ENCODE results near the gene VEGFA.

VEGFA gene

DNA sequence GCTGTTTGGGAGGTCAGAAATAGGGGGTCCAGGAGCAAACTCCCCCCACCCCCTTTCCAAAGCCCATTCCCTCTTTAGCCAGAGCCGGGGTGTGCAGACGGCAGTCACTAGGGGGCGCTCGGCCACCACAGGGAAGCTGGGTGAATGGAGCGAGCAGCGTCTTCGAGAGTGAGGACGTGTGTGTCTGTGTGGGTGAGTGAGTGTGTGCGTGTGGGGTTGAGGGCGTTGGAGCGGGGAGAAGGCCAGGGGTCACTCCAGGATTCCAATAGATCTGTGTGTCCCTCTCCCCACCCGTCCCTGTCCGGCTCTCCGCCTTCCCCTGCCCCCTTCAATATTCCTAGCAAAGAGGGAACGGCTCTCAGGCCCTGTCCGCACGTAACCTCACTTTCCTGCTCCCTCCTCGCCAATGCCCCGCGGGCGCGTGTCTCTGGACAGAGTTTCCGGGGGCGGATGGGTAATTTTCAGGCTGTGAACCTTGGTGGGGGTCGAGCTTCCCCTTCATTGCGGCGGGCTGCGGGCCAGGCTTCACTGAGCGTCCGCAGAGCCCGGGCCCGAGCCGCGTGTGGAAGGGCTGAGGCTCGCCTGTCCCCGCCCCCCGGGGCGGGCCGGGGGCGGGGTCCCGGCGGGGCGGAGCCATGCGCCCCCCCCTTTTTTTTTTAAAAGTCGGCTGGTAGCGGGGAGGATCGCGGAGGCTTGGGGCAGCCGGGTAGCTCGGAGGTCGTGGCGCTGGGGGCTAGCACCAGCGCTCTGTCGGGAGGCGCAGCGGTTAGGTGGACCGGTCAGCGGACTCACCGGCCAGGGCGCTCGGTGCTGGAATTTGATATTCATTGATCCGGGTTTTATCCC, at the start of gene VEGFA:
VEGFA (plus strand) TSS at position 686 of the 846 bp plus-strand sequence.
- DNase-seq (ENCODE audit: extremely low read depth in 1 of 2, low read depth in 1 of 2), result peak; percentile 63 to 76

DNA sequence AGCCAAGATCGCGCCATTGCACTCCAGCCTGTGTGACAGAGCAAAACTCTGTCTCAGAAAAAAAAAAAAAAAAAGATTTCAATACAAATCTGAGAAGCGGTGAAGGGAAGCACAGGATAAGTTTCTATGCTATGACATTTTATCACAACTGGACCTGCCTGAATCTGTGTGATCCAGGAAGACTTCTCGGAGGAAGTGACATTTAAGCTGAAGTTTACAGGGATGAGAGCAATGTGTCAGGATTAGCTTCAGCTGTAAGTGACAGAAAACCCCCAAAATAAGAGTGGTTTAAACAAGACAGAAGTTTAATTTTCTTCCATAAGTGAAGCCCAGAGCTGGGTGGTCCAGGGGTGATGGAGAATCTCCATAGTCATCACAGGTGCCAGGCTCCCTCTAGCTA, 49.0 kb upstream of the VEGFA start:
- DNase-seq (ENCODE audit: extremely low read depth in 1 of 2, low read depth in 1 of 2), result no peak

DNA sequence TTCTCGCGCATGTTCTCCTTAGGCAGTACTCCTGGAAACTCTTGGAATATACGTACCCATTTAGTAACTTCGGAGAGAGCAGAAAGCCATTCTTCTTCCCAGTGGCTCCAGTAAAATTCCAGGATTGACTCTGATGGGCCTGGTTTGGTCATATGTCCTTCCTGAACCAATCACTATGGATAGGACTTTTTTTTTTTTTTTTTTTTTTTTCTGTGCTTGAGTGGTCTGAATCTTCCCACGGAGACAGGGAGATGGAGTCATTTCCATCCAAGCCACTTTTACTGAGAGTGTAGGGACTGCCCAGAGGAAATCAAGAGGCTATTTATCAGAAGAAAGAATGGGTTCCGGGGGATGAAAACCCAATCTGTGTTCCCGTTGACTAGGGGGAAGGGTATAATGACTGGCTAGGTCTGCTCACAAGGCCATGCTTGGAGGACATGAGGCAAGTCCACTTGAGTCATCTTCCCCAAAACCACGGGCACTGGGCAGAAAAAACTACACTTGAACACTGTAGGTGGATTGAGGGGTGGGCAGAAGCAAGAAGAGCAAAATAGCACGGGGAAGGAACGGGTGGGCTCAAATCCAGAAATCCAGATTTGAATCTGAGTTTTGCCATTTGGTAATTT, 47.0 kb upstream of the VEGFA start:
- no peak for DNase-seq (ENCODE audit: extremely low read depth in 1 of 2, low read depth in 1 of 2)

DNA sequence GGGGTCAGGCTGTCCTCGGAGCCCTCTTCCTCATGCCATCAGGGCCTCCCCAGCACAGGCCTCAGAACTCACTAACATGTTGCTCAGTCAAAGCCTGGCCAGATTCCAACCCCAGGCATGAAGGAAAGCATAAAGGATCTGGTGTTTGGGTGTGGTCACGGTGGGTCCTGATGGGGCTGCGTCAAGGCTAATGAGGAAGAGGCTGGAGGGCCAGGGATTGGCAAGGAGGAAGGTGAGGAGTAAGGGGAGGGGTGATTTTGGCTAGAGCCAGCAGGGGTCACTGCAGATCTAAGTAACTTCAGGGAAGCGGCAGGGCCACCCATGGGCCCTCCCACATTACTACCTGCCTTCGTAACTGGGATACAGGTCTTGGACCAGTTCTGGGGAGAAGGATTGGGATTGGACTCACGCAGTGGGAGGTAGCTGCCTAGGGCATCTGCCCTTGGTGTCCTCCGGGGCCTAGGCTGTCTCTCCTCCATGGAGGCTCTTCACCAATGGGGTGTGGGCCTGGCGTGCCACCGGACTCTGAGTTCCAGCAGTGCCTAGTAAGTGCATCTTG, 46.2 kb upstream of the VEGFA start:
- DNase-seq (ENCODE audit: extremely low read depth in 1 of 2, low read depth in 1 of 2), result peak; percentile 46 to 64

DNA sequence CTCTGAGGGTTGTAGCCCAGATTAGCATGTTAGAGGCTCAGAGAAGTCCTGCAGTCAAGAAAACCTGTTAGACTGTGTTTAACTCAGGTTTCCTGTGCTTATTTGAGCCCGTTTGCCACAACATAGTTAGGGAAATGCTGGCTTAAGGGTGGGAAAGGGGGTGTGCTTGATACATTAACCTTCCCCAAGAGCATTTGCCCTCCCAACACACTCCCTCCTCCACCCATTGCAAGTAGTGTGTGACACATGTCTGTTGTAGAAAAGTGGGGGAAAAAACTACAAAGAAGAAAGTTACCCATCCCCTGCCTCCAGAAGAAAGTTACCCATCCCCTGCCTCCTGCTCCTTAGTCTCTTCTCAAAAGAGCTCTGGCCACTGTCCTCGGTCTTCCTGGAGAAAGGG, 45.7 kb upstream of the VEGFA start:
- DNase-seq (ENCODE audit: extremely low read depth in 1 of 2, low read depth in 1 of 2), result no peak

DNA sequence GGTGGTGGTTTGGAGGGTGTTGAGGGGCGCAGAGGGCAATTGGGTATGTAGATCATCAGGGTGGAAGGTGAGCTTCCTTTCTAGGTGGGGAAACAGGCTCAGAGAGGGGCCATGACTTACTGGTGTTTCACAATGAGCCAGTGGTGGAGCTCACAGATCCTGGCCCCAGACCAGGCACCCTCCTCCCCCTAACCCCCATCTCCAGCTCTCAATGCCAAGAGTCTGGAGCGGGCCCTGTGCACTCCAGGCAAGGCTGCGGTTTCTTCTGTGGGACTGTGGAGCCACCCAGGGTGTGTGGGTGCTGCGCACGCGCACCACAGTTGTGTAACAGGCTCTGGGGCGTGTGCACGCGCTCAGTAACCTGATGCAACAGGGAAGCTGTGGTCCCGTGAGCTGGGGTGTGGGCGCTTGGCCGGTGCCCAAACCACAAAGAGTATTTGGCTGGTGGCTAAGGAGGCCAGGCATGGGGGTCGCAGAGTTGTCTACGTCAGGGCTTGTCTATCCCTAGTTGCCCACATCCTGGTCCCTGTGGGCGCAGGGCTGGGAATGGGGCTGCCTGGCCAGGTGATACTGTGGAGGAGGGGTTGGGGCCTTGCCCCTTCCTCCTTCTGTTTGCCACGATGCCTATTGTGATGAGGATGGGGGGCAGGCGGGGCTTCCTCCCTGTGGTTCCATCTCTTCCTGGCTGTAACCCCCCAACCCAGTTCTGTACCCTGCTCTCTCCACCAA, 44.9 kb upstream of the VEGFA start:
- DNase-seq (ENCODE audit: extremely low read depth in 1 of 2, low read depth in 1 of 2), result peak; percentile 64 to 82

DNA sequence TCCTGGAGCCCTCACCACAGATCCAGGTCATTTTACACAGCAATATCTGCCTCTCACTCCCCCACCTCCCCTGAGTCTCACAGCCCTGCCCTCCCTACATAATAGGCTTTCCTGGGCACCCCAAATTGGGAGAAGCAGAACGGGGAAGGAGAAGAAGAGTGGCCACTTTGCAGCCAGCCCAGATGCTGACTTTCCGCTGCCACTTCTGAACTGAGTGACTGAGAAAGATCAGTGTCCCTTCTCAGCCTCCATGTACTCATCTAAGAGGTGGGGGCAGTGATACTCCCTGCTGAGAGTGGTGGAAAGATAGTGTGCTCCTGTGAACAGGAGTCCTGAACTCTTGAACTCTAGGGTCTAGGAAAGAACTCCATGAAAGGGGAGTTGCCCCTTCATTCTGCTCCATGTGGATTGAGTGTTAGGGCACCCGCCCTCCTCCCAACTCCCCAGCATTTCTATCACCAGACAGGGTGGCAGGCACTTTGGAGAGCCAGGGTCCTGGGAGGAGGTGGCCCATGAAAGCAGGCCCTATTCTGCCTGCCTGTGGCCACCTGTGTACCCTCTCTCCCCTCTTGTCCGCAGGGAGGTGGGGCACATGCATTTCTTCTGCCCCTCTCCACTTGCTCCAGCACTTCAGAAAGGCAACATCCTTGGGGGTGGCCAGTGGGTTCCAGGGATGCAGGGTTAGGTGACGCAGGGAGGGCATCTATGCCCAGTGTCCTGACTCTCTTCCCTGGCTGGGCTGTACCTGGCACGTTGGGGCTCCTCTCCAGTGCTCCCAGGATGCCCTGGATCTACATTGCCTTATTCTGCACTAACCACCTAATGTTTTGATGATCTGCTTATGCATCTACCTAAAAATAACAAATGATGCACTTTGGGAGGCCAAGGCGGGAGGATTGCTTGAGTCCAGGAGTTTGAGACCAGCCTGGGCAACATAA, 44.1 kb upstream of the VEGFA start:
- no peak for DNase-seq (ENCODE audit: extremely low read depth in 1 of 2, low read depth in 1 of 2)

DNA sequence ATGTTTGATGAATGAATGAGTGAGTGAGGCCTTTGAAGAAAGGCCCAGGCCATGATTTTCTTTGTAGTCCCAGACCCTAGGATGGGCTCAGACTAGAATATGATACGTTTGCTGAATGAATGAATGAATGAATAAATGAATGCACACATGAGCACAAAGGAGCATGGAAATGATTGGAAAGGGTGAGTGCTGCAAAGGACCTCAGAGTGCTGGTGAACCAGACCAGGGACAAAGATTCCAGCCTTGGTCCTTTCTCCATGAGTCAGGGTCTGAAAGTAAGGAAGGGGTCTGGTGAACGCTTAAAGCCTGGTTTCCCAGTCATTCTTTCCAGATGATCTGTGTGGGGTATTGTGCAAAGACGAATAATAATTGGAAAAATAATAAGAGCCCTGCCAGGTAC, 42.4 kb upstream of the VEGFA start:
- DNase-seq (ENCODE audit: extremely low read depth in 1 of 2, low read depth in 1 of 2), result no peak

DNA sequence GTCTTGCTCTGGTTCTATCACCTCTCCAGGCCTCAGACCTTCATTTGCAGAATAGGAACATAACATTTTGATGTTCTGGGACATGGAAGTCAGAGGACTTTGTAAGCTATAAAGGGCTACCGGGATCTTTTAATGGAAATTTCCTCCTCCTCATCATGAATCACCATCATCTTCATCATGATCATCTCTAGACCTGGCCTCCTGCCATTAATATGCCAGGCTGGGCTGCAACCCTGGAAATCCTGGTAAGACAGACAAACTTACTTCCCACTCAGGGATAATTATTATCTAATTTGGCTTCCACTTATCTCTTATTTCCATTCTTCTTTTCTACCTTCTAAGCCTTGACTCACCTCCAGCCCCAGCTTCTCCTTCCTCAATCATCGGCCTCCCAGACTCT, 41.4 kb upstream of the VEGFA start:
- no peak for DNase-seq (ENCODE audit: extremely low read depth in 1 of 2, low read depth in 1 of 2)

DNA sequence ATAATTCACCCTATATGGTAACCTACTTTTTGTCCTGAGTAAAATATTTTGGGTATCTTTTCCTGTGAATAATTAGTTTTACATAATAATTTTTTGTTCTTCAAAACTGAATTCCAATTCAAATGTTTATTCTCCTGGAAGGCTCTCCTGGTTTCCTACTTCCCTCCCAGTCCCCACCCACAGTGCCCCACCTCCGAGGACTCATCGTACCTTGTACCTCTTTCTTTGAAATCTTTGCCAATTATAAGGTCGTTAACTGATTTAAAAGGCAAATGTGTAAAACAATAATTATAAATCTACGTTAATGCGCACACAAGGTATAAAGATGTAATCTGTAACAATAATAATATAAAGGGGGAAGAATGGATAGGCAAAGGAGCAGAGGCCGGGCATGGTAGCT, 40.5 kb upstream of the VEGFA start:
- no peak for DNase-seq (ENCODE audit: extremely low read depth in 1 of 2, low read depth in 1 of 2)

DNA sequence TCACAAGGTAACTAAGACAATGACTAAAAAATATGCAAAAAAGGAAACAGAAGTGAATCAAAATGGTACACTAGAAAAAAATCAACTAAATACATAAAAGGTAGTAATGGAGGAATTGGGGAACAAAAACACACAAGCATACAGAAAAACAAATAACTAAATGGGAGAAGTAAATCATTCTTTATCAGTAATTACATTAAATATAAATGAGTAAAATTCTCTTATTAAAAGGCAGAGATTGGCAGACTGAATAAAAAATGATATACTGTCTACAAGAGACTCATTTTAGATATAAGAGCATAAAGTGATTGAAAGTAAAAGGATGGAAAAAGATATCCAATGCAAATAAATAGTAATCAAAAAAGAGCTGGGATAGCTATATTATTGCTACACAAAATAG, 39.4 kb upstream of the VEGFA start:
- DNase-seq (ENCODE audit: extremely low read depth in 1 of 2, low read depth in 1 of 2), result no peak

DNA sequence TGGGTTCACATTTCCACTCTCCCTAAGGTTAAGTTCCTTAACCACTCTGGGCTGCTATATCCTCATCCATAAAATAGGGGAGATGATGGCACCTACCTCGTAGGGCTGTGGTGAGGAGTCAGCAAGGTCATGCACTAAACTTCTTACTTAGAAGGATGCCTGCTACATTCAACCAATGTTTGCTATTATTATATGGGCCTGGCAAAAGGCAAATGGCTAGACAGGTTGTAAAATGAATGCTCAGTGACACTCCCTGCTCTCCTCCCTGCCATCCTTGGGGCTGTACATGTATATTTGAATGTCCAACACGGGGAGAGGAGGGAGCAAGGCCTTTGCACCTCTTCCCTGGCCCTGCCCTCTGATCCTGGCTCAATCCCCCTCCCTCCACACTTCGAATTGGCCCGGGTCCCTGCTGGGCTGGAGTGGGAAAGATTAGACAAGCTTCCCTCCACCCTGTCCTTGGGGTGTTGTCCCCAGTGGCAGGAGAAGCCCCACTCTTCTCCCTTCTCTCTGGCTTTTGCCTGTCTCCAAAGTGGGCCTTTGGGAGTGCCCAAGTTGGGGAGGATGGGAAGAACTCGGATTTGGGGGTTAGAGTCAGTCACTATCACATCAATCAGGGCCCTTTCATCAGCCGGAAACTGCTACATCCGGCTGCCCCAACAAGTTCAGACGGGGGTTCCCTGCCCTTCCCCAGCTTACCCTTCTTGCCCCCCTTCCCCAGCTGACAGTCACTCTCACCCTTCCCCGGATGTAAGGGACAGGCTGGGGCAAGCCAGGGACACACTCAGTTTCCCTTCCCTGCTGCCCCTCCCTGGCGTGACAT, 36.3 kb upstream of the VEGFA start:
- DNase-seq (ENCODE audit: extremely low read depth in 1 of 2, low read depth in 1 of 2), result peak in 1 of 2 donors; percentile 26

DNA sequence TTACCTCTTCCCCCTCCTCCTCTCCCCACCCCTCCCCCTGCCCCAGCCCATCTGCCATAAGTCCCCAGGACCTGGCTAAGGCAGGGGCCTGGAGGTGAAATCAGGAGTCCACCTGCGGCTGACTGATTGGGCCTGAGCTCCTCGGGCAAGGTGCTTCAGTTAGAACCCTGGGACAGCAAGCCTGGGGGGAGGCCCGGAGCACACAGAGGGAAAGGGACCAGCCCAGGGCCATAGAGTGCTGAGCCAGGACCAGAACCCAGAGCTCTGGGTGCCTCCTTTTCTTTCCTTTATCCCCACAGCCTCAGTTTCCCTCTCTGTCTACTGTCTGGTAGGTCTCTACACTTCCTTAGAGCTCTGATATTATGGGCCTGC, 35.7 kb upstream of the VEGFA start:
- DNase-seq (ENCODE audit: extremely low read depth in 1 of 2, low read depth in 1 of 2), result no peak

DNA sequence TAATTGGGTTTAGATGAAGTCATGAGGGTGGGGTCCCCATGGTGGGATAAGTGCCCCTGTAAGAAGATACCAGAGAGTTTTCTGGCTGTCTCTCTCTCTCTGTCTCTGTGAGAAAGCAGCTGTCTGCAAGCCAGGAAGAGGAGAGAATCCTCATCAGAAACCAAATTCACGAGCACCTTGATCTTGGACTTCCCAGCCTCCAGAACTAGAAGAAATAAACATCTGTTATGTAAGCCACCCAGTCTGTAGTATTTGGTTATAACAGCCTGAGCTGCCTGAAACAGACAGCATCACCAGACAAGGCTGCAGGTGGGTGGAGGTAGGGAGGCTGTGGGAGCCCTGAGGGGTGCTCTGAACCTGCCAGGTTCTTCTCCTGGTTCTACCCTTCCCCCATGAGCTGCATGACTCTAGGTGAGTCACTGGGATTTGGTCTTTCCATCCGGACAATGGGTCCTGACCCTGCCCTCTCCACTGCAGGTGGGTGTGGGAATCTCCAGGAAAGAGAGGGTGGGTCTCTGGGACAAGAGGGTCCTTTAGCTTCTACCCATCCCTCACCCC, 34.3 kb upstream of the VEGFA start:
- no peak for DNase-seq (ENCODE audit: extremely low read depth in 1 of 2, low read depth in 1 of 2)

DNA sequence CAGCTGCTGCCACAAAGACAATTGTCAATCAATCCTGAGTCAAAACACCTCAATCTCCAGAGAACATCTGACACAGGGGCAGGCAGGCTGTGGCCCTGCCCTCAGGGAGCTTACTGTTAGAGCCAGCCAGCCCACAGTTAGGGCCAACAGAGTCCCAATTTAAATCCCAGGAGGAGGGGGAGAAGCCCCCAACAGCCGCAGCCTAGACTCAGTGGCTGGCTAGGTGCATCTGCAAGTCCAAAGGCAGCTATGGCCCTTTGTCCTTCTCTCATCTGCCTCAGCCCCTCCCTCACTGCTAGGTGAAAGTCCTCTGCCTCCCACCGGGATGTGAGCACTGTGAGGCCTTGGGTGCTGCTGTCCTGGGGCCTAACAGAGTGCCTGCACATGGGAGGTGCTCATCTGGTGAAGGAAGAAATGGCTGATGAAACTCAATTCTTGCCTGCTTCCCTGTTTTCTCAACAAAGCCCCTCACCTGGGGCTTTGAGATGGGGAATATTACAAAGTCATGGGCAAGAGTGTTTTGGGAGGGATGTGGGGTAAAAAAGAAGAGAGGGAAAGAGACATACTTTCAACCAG, 33.7 kb upstream of the VEGFA start:
- DNase-seq (ENCODE audit: extremely low read depth in 1 of 2, low read depth in 1 of 2), result no peak

DNA sequence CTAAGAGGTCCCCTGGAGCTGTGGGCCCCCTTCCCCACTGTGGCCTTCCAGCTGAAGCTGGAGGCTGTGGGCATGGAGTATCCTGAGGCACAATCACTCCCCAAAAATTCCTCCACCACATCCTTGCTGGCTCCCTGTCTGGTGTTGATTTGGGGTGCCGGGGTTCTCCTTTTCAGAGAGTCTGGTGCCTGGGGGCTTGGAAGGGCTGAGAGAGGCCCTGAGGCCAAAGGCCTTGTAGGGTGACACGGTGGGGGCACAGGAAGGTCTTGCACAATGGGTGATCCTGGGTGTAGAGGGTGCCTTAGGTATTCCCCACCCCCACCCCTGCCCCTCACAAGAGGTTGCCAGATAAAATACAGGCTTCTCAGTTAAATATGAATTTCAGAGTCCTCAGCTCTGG, 33.2 kb upstream of the VEGFA start:
- DNase-seq (ENCODE audit: extremely low read depth in 1 of 2, low read depth in 1 of 2), result no peak

DNA sequence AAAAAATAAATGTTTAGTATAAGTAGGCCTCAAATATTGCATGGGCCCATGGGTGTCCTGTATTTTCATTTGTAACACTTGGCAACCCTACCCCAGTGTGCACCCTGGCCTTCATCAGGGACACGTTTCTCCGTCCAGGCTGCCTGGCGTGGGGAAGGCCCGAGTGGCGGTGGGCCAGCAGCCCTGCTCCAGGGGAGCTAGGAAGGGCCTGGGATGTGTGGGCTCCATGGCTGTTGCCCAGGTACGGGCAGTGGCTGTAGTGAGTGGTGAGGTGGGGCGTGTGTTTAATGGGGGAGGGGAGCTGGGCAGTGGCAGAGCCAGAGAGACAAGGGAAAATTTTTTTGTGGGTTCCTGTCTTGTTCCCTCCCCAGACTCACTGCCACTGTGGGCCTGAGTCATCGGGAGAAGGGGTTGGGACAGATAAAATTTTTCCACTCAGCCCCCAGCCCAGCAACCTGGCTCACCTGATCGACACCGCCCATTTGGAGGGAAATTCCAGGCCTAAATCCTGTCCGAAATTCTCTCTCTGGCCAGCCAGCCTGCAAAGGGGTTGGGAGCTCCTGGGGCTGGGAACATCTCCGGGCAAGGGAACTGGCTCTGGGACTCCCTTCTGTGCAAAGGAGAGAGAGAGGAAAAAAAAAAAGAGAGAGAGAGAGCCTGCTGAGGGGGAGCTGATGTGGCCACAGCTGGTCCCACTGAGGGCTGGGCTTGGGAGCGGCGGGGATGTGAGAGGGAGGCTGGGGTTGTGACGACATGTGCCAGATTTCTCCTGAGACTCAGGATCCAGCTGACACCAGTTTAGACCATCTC, 32.5 kb upstream of the VEGFA start:
- DNase-seq (ENCODE audit: extremely low read depth in 1 of 2, low read depth in 1 of 2), result no peak

DNA sequence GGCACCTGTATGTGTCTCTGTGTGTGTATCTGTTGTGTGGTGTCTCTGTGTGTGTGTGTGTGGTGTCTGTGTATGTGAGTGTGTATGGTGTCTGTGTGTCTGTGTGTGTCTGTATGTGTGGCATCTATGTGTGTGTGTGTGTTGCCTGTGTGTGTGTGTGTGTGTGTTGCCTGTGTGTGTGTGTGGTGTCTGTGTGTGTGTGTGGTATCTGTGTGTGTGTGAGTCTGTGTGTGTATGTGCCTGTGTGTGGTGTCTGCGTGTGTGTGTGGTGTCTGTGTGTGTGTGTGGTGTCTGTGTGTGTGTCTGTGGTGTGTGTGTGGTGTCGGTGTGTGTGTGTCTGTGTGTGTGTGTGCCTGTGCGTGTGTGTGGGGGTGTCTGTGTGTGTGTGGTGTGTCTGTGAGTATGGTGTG, 31.7 kb upstream of the VEGFA start:
- no peak for DNase-seq (ENCODE audit: extremely low read depth in 1 of 2, low read depth in 1 of 2)
